T-cell (primary cell): ENCODE data around the gene TEX53. TPM values are rescaled to one million over a fixed set of nuclear protein-coding genes. Genes with fewer than 3 reads are reported as not detected.

ENCODE experiments used
- ATAC-seq, 4 experiments: fragments of 200-7000 bp in 3 of 4; fragments of 150-1000 bp in 1 of 4; cut with Tn5 transposase; replicated peaks in 1 of 4; 1 replicate in 3 of 4; 2 replicates in 1 of 4; pipeline ENCODE4 v1.10.0; 2021; ENCODE audit warnings: moderate library complexity in 3 of 4, mild to moderate bottlenecking in 2 of 4, moderate number of reproducible peaks in 1 of 4
- CTCF ChIA-PET, 2 donors: fragments of 300-600 bp; sonication (Branson Sonifier 250); formaldehyde crosslinking; loops; one replicate each; lab custom pipeline; 2022; ENCODE audit warnings: antibody characterized with exemption in 2 of 2; lab: Charles Lee
- POLR2A ChIA-PET, 2 donors: fragments of 300-600 bp; sonication (Branson Sonifier 250); formaldehyde crosslinking; loops; one replicate each; lab custom pipeline; 2022; ENCODE audit warnings: antibody characterized with exemption in 2 of 2; lab: Charles Lee
- DNase-seq, 35 experiments: peaks; one replicate each; pipeline versions ENCODE4 v3.0.0 to v3.0.0-alpha.2; 2013 to 2023
- H3K27ac ChIP-seq: one replicate; pipeline ENCODE4 v1.5.1; 2013; ENCODE audit warnings: low read length
- H3K27me3 ChIP-seq, 2 experiments: replicated peaks in 1 of 2; 1 replicate in 1 of 2; 2 replicates in 1 of 2; pipeline versions ENCODE4 v1.6.1 to v1.7.0; 2013; ENCODE audit warnings: low read length in 1 of 2, mixed read lengths in 1 of 2; ENCODE audit not compliant: control insufficient read depth in 2 of 2, insufficient read depth in 2 of 2; ENCODE audit errors: extremely low read depth in 1 of 2
- H3K36me3 ChIP-seq, 2 donors: 1 replicate in 1 of 2; 2 replicates in 1 of 2; pipeline versions ENCODE4 v1.6.1 to v1.7.0; 2013; ENCODE audit warnings: low read length in 1 of 2; ENCODE audit not compliant: control insufficient read depth in 2 of 2, insufficient read depth in 1 of 2; ENCODE audit errors: extremely low read depth in 1 of 2
- H3K4me1 ChIP-seq, 2 experiments: 1 replicate in 1 of 2; 2 replicates in 1 of 2; pipeline versions ENCODE4 v1.6.1 to v1.7.0; 2013; ENCODE audit warnings: low read length in 2 of 2, mixed read lengths in 1 of 2; ENCODE audit not compliant: insufficient read depth in 2 of 2, control insufficient read depth in 1 of 2; ENCODE audit errors: extremely low read depth in 1 of 2
- H3K4me3 ChIP-seq, 2 donors: 1 replicate in 1 of 2; 2 replicates in 1 of 2; pipeline versions ENCODE4 v1.5.1 to v1.7.0; 2013; ENCODE audit warnings: mild to moderate bottlenecking in 2 of 2, low read length in 1 of 2, moderate library complexity in 1 of 2; ENCODE audit not compliant: control insufficient read depth in 1 of 2; ENCODE audit errors: extremely low read depth in 1 of 2
- H3K9me3 ChIP-seq: 2 replicates; pipeline ENCODE4 v1.7.0; 2013
- H3K27ac Mint-ChIP-seq, 2 donors: one replicate each; pipeline ENCODE4 v1.8.0; 2020 to 2021; ENCODE audit warnings: mild to moderate bottlenecking in 2 of 2, mixed read lengths in 2 of 2
- H3K27me3 Mint-ChIP-seq, 2 donors: one replicate each; pipeline ENCODE4 v1.8.0; 2021 to 2022; ENCODE audit warnings: mixed read lengths in 2 of 2
- H3K36me3 Mint-ChIP-seq: one replicate; pipeline ENCODE4 v1.8.0; 2021; ENCODE audit warnings: mixed read lengths
- H3K4me1 Mint-ChIP-seq, 3 donors: one replicate each; pipeline ENCODE4 v1.8.0; 2020 to 2022; ENCODE audit warnings: mixed read lengths in 3 of 3, mild to moderate bottlenecking in 1 of 3
- H3K4me3 Mint-ChIP-seq, 3 donors: one replicate each; pipeline ENCODE4 v1.8.0; 2020 to 2022; ENCODE audit warnings: mild to moderate bottlenecking in 3 of 3, mixed read lengths in 3 of 3, moderate library complexity in 3 of 3
- H3K9me3 Mint-ChIP-seq, 3 donors: one replicate each; pipeline ENCODE4 v1.8.0; 2020 to 2022; ENCODE audit warnings: mixed read lengths in 3 of 3
- WGBS: methylation state at CpG from one replicate; pipeline ENCODE4 v1.1.5; 2013; ENCODE audit warnings: missing lambda C conversion rate; ENCODE audit not compliant: insufficient coverage; 5-methylcytosine and 5-hydroxymethylcytosine counted together
- total RNA-seq, 35 experiments: library from RNA in 6 of 35; stranded (reverse) in 6 of 35; fragments of 120-200 nt in 1 of 35; gene quantifications; one replicate each; pipeline versions ENCODE4 v1.2.1 to v1.2.4 and lab custom pipeline; 2013 to 2026

The TEX53 gene
- total RNA-seq, 5 donors from 2014 or later (not counting 1 experiment from before 2014, with no cell fraction given), result not detected

DNA sequence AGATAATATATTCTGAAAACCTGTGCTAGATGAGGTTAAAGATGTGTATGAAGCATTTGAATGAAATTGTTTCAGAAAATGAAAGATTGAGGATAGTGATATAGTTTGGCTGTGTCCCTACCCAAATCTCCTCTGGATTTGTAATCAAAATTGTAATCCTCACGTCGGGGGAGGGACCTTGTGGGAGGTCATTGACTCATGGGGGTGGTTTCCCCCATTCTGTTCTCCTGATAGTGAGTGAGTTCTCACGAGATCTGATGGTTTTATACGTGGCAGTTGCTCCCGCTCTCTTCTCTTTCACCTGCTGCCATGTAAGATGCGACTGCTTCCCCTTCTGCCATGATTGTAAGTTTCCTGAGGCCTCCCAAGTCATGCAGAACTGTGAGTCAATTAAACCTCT is 26.4 kb upstream of the TEX53 start:
- no CpG with 5 or more reads among the region's 6 CpGs for WGBS
- H3K27me3 Mint-ChIP-seq, result peaks cover 5% of the 10 kb centered on the region in 2 donors
- POLR2A ChIA-PET, result no interaction called here
- H3K27ac Mint-ChIP-seq, result peak overlapping the region; percentile 30 to 68
- DNase-seq (no peak), ATAC-seq (no peak)
- no peaks in the 10 kb centered on the region for H3K9me3 ChIP-seq
- H3K4me3 Mint-ChIP-seq, result no peak overlapping the region
- no peak overlapping the region for H3K27ac ChIP-seq
- H3K36me3 ChIP-seq, result no peaks in the 10 kb centered on the region
- peaks cover 15 to 40% (median 21%) of the 10 kb centered on the region in 3 donors for H3K4me1 Mint-ChIP-seq
- peaks cover 0 to 9% of the 10 kb centered on the region in 2 experiments for H3K4me1 ChIP-seq
- no peaks in the 10 kb centered on the region for H3K9me3 Mint-ChIP-seq
- CTCF ChIA-PET, result interaction anchor here (0.5 to 1.2 kb wide), 4 partner anchors 51 to 330 kb away, joined by 3 to 4 read pairs (median 3); no protein-coding TSS in a partner anchor
- no peaks in the 10 kb centered on the region for H3K36me3 Mint-ChIP-seq
- H3K27me3 ChIP-seq, result no peaks in the 10 kb centered on the region
- H3K4me3 ChIP-seq, result no peak overlapping the region

DNA sequence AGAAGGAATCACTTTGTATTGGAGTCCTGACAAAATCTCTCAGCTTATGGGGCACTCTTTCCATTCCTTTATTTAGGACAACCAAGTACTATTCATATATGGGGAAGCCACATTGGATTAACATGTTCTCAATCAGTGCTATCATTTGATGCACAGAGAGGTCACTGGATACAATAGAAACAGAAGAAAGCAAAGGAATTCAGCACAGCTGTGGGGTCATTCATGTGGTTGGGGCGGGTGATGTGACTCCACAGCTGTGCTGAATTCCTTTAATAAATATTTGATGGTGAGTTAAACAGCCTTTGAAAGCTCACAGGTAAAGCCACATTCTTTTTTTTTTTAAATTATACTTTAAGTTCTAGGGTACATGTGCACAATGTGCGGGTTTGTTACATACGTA is 25.2 kb upstream of the TEX53 start:
- Mint-ChIP-seq H3K4me3 (no peak overlapping the region), H3K27ac (peak overlapping the region in 1 of 2 donors; percentile 25), H3K27me3 (peaks cover 5 to 10% of the 10 kb centered on the region in 2 donors), H3K4me1 (peaks cover 15 to 39% (median 21%) of the 10 kb centered on the region in 3 donors), H3K9me3 (no peaks in the 10 kb centered on the region), H3K36me3 (no peaks in the 10 kb centered on the region)
- Histone ChIP-seq H3K4me1 (peaks cover 0 to 9% of the 10 kb centered on the region in 2 experiments), H3K4me3 (no peak overlapping the region), H3K27me3 (no peaks in the 10 kb centered on the region), H3K36me3 (no peaks in the 10 kb centered on the region), H3K27ac (no peak overlapping the region), H3K9me3 (no peaks in the 10 kb centered on the region)
- 100% methylated on average over 1 of the region's 3 CpGs for WGBS
- DNase-seq, result no peak
- no peak for ATAC-seq
- POLR2A ChIA-PET, result no interaction called here
- CTCF ChIA-PET, result interaction anchor here (0.6 to 3.0 kb wide), 6 partner anchors 55 to 333 kb away, joined by 3 to 19 read pairs (median 4); no protein-coding TSS in a partner anchor

DNA sequence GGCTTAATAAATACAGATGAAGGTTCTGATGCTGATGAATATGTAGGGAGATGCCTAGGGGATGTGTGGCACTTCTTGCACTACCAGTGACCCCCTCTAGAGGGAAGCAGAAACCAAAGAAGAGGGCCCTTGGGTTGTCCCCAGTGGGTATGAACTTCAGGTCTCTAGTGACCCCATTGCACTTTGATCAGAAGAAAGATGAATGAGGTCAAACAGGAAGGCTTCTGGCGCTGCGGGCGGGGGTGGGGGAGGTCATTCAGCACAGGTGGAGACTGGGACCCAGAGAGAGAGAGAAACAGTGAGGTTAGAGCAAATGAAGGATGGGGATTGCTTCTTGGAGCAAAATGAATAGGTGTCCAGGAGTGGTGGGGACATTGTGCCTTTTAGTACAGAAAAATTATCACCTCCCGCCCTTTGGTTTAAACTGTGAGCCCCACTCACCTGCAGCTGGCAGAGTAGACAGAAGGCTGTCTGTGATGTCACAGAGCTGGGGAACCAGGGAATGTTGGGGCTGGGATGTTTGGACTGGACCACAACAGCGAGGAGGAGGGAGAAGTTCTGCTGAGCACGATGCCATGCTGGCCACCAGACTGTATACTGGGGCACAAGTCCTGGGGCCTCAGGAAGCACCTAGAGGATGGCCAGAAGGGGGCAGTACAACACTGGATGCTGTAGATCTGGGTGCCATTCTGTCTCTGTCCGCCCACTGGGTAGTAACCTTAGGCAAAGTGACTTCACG is 24.2 kb upstream of the TEX53 start, which contains the start of gene TEX48:
TEX48 (minus strand) TSS at position 599 of the 739 bp plus-strand sequence. CDS start 10,469 bp downstream, outside the sequence.
- POLR2A ChIA-PET, result no interaction called here
- peak within 1 kb of the TSS in 2 of 3 donors; percentile 31 to 41 for H3K4me3 Mint-ChIP-seq
- Histone ChIP-seq H3K4me3 (no peak within 1 kb of the TSS), H3K9me3 (no peaks in the 10 kb centered on the region), H3K27me3 (no peaks in the 10 kb centered on the region), H3K36me3 (no peaks in the 10 kb centered on the region), H3K27ac (peak within 1 kb of the TSS; percentile 39), H3K4me1 (peaks cover 0 to 9% of the 10 kb centered on the region in 2 experiments)
- no peaks in the 10 kb centered on the region for H3K36me3 Mint-ChIP-seq
- peak; percentile 34 to 90 (median 64) for DNase-seq
- CTCF ChIA-PET, result interaction anchor here (0.5 to 3.0 kb wide), 25 partner anchors 10 to 1382 kb away, joined by 3 to 19 read pairs (median 4); no protein-coding TSS in a partner anchor
- H3K27me3 Mint-ChIP-seq, result peaks cover 7 to 11% of the 10 kb centered on the region in 2 donors
- H3K9me3 Mint-ChIP-seq, result no peaks in the 10 kb centered on the region
- peak; percentile 88 to 91 (median 90) for ATAC-seq
- WGBS, result 15% methylated on average over 3 of the region's 8 CpGs
- peak within 1 kb of the TSS; percentile 68 to 87 for H3K27ac Mint-ChIP-seq
- H3K4me1 Mint-ChIP-seq, result peaks cover 15 to 28% (median 16%) of the 10 kb centered on the region in 3 donors

DNA sequence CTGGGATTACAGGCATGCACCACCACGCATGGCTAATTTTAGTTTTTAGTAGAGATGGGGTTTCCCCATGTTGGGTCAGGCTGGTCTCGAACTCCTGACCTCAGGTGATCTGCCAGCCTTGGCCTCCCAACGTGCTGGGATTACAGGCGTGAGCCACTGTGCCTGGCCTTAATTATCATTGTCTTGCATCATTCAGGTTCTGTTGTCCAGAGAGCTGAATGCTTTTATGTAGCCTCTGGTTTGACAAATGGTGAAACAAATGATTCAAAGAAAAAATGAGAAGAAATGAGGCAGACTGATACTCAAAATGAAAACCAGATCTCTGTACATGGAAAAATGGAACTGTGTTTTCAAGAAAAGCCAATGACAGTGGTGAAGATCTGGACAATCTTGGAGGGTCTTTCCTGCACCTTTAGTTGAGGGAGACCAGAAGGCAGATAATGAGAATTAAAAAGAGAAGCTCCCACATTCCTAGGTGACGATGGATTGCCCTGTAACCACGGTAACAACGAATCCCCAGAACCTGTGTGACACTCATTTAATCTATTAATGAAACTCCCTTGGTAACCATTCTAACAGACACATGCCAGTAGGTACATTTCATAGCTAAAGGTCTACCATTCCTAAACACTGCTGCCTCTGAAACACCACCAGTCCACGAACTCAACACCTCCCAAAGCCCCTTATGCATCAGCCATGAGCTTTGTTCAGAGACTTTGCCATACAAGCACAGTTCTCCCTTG is 22.8 kb upstream of the TEX53 start:
- H3K27me3 Mint-ChIP-seq, result peaks cover 11 to 16% of the 10 kb centered on the region in 2 donors
- no peaks in the 10 kb centered on the region for H3K9me3 Mint-ChIP-seq
- H3K4me1 ChIP-seq, result peaks cover 0 to 9% of the 10 kb centered on the region in 2 experiments
- ChIA-PET CTCF (interaction anchor here (0.6 to 3.0 kb wide), 31 partner anchors 8 to 843 kb away, joined by 3 to 19 read pairs (median 4); no protein-coding TSS in a partner anchor), POLR2A (interaction anchor here in 1 of 2 donors (0.5 kb wide), 1 partner anchor 182 kb away, joined by 5 read pairs; no protein-coding TSS in a partner anchor)
- no peaks in the 10 kb centered on the region for H3K9me3 ChIP-seq
- no peaks in the 10 kb centered on the region for H3K36me3 ChIP-seq
- WGBS, result 68% methylated on average over 7 of the region's 8 CpGs
- ATAC-seq, result no peak
- H3K36me3 Mint-ChIP-seq, result no peaks in the 10 kb centered on the region
- DNase-seq, result no peak
- no peak overlapping the region for H3K27ac Mint-ChIP-seq
- H3K4me1 Mint-ChIP-seq, result peaks cover 6 to 17% (median 7%) of the 10 kb centered on the region in 3 donors
- H3K27me3 ChIP-seq, result no peaks in the 10 kb centered on the region
- no peak overlapping the region for H3K4me3 ChIP-seq
- H3K27ac ChIP-seq, result no peak overlapping the region
- H3K4me3 Mint-ChIP-seq, result no peak overlapping the region

DNA sequence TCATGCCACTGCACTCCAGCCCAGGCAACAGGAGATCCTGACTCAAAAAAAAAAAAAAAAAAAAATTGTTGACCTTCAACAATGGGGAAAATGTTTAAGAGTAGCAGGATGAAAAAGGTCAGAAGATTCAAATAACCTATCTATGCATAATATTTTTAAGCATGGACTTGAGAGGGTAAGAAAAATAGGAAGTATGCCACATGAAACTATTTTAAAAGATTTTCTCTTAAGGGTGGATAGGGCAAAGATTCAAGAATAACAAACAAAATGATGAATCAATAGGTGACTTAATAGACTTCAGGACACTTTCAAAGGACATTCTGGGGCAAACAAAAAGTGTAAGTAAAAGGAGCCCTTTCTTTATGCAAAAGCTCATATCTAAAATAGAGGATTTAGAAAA is 21.2 kb upstream of the TEX53 start:
- ChIA-PET CTCF (interaction anchor here (0.6 to 1.4 kb wide), 5 partner anchors 11 to 370 kb away, joined by 3 to 5 read pairs (median 3); no protein-coding TSS in a partner anchor), POLR2A (no interaction called here)
- Mint-ChIP-seq H3K9me3 (no peaks in the 10 kb centered on the region), H3K4me1 (peaks cover 6 to 13% (median 7%) of the 10 kb centered on the region in 3 donors), H3K27me3 (peaks cover 11 to 19% of the 10 kb centered on the region in 2 donors), H3K27ac (no peak overlapping the region), H3K36me3 (no peaks in the 10 kb centered on the region), H3K4me3 (no peak overlapping the region)
- no peaks in the 10 kb centered on the region for H3K36me3 ChIP-seq
- H3K9me3 ChIP-seq, result no peaks in the 10 kb centered on the region
- peaks cover 0 to 9% of the 10 kb centered on the region in 2 experiments for H3K4me1 ChIP-seq
- DNase-seq (no peak), ATAC-seq (no peak)
- no peak overlapping the region for H3K4me3 ChIP-seq
- H3K27me3 ChIP-seq, result no peaks in the 10 kb centered on the region
- H3K27ac ChIP-seq, result no peak overlapping the region

DNA sequence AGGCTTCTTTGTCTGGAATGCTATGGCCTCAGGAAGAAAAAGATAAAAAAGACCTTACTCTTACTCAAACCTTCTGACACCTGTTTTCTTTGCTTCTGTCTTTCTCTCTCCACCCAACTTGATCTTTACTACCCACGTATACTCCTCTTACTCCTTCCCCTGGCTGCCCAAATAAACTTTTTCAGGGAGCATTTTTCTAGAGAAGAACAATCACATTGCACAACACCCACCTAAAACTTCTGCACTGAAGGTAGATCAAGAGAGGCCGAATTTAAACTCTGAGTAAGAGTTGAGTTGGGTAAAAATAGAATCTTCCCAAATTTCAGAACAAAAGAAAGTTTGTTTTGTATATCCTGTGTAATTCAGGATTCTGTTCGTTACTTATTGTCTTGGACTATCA is 20.5 kb upstream of the TEX53 start:
- peaks cover 11 to 19% of the 10 kb centered on the region in 2 donors for H3K27me3 Mint-ChIP-seq
- ChIA-PET CTCF (interaction anchor here in 1 of 2 donors (0.6 to 0.7 kb wide), 2 partner anchors 12 to 370 kb away, joined by 3 to 5 read pairs; no protein-coding TSS in a partner anchor), POLR2A (no interaction called here)
- no CpG with 5 or more reads among the region's 3 CpGs for WGBS
- Histone ChIP-seq H3K4me1 (peaks cover 0 to 9% of the 10 kb centered on the region in 2 experiments), H3K36me3 (no peaks in the 10 kb centered on the region), H3K9me3 (no peaks in the 10 kb centered on the region), H3K4me3 (no peak overlapping the region), H3K27ac (no peak overlapping the region), H3K27me3 (no peaks in the 10 kb centered on the region)
- no peaks in the 10 kb centered on the region for H3K9me3 Mint-ChIP-seq
- no peak overlapping the region for H3K27ac Mint-ChIP-seq
- ATAC-seq, result no peak
- H3K4me1 Mint-ChIP-seq, result peaks cover 6 to 10% (median 7%) of the 10 kb centered on the region in 3 donors
- no peaks in the 10 kb centered on the region for H3K36me3 Mint-ChIP-seq
- H3K4me3 Mint-ChIP-seq, result no peak overlapping the region
- DNase-seq, result no peak
